ENCODE data around the gene FBXO27. TPM values are rescaled to one million over a fixed set of nuclear protein-coding genes. Genes with fewer than 3 reads are reported as not detected.

The FBXO27 gene
- total RNA-seq, 2 experiments from 2014 or later, result 1.9 to 2.3 TPM

- Mint-ChIP-seq H3K4me1 (ENCODE audit: low read depth) (no peaks in the 10 kb centered on the region), H3K9me3 (no peaks in the 10 kb centered on the region), H3K36me3 (ENCODE audit: low read depth) (no peaks in the 10 kb centered on the region), H3K27me3 (peaks cover 16% of the 10 kb centered on the region), H3K4me3 (no peak overlapping the region), H3K27ac (no peak overlapping the region)
- no peak for DNase-seq
- ChIA-PET POLR2A (interaction anchor here (0.6 kb wide), 1 partner anchor 1334 kb away, joined by 3 read pairs; no protein-coding TSS in a partner anchor), CTCF (interaction anchor here (0.6 kb wide), 1 partner anchor 69 kb away, joined by 3 read pairs; no protein-coding TSS in a partner anchor)
- intact Hi-C loops (cut with micrococcal nuclease), result no loop called here
- no peak for ATAC-seq
- TF ChIP-seq, protein P1, sequence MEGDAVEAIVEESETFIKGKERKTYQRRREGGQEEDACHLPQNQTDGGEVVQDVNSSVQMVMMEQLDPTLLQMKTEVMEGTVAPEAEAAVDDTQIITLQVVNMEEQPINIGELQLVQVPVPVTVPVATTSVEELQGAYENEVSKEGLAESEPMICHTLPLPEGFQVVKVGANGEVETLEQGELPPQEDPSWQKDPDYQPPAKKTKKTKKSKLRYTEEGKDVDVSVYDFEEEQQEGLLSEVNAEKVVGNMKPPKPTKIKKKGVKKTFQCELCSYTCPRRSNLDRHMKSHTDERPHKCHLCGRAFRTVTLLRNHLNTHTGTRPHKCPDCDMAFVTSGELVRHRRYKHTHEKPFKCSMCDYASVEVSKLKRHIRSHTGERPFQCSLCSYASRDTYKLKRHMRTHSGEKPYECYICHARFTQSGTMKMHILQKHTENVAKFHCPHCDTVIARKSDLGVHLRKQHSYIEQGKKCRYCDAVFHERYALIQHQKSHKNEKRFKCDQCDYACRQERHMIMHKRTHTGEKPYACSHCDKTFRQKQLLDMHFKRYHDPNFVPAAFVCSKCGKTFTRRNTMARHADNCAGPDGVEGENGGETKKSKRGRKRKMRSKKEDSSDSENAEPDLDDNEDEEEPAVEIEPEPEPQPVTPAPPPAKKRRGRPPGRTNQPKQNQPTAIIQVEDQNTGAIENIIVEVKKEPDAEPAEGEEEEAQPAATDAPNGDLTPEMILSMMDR (IDR thresholded peaks at IDR 0.05), result no peak
Observed at GRCh38 chr19:39017026-39017425, 15.3 kb downstream of the FBXO27 start.

- Mint-ChIP-seq H3K27me3 (peaks cover 14% of the 10 kb centered on the region), H3K4me3 (no peak overlapping the region), H3K27ac (no peak overlapping the region), H3K4me1 (ENCODE audit: low read depth) (no peaks in the 10 kb centered on the region), H3K9me3 (no peaks in the 10 kb centered on the region), H3K36me3 (ENCODE audit: low read depth) (no peaks in the 10 kb centered on the region)
- CTCF ChIA-PET, result no interaction called here
- ATAC-seq (no peak), DNase-seq (no peak)
- intact Hi-C loops (cut with micrococcal nuclease), result no loop called here
- TF ChIP-seq, protein P1 (IDR thresholded peaks at IDR 0.05), result no peak
- POLR2A ChIA-PET, result no interaction called here
Observed at GRCh38 chr19:39014037-39014436, 18.3 kb downstream of the FBXO27 start.

DNA sequence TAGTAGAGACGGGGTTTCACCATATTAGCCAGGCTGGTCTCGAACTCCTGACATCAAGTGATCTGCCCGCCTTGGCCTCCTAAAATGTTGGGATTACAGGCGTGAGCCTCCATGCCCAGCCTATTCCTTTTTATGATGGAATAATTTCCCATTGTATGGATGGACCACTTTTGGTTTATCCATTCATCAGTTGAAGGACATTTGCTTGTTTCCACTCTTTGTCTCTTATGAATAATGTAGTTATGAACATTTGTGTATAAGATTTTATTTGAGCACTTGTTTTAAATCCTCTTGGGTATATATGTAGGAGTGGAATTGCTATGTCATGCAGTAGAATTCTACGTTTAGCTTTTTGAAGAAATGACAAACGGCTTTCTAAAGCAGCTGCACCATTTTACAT is 23.3 kb downstream of the FBXO27 start:
- H3K4me3 Mint-ChIP-seq, result no peak overlapping the region
- ATAC-seq (no peak), DNase-seq (no peak)
- intact Hi-C loops (cut with micrococcal nuclease), result no loop called here
- H3K27me3 Mint-ChIP-seq, result peaks cover 10% of the 10 kb centered on the region
- H3K27ac Mint-ChIP-seq, result no peak overlapping the region
- H3K4me1 Mint-ChIP-seq (ENCODE audit: low read depth), result peaks cover 3% of the 10 kb centered on the region
- TF ChIP-seq, protein P1 (IDR thresholded peaks at IDR 0.05), result no peak
- POLR2A ChIA-PET, result no interaction called here
- no peaks in the 10 kb centered on the region for H3K9me3 Mint-ChIP-seq
- no peaks in the 10 kb centered on the region for H3K36me3 Mint-ChIP-seq (ENCODE audit: low read depth)
- CTCF ChIA-PET, result no interaction called here

GRCh38 chr19:39008137-39008536 is 24.2 kb downstream of the FBXO27 start:
- DNase-seq, result no peak
- TF ChIP-seq, protein P1 (IDR thresholded peaks at IDR 0.05), result no peak
- H3K4me1 Mint-ChIP-seq (ENCODE audit: low read depth), result peaks cover 3% of the 10 kb centered on the region
- H3K27me3 Mint-ChIP-seq, result peaks cover 12% of the 10 kb centered on the region
- intact Hi-C loops (cut with micrococcal nuclease), result no loop called here
- no peak for ATAC-seq
- H3K4me3 Mint-ChIP-seq, result no peak overlapping the region
- no peaks in the 10 kb centered on the region for H3K9me3 Mint-ChIP-seq
- H3K27ac Mint-ChIP-seq, result no peak overlapping the region
- POLR2A ChIA-PET, result no interaction called here
- CTCF ChIA-PET, result no interaction called here
- H3K36me3 Mint-ChIP-seq (ENCODE audit: low read depth), result no peaks in the 10 kb centered on the region

DNA sequence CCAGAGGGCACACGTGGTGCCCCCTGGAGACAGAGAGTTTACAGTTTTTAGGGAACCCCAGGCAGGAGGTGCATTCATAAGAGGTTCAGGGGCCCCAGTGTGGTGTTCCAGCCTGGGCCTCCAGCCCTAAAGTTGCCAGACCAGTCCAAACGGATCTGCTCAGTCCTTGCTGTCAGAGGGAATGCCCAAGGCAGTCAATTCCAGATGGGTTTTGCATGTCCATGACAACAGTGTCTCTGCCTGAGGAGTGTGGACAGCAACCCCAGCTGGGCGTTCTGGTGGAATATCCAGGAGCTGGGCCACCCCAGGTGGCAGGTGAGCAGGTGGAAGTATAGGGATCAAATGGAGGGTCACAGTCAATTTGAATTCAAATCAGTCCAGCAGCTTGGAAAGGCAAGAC is 25.3 kb downstream of the FBXO27 start:
- no peaks in the 10 kb centered on the region for H3K36me3 Mint-ChIP-seq (ENCODE audit: low read depth)
- DNase-seq, result no peak
- H3K4me3 Mint-ChIP-seq, result no peak overlapping the region
- H3K27me3 Mint-ChIP-seq, result peaks cover 10% of the 10 kb centered on the region
- ChIA-PET POLR2A (no interaction called here), CTCF (no interaction called here)
- no peak for ATAC-seq
- TF ChIP-seq, protein P1 (IDR thresholded peaks at IDR 0.05), result no peak
- H3K27ac Mint-ChIP-seq, result no peak overlapping the region
- no peaks in the 10 kb centered on the region for H3K9me3 Mint-ChIP-seq
- intact Hi-C loops (cut with micrococcal nuclease), result no loop called here
- H3K4me1 Mint-ChIP-seq (ENCODE audit: low read depth), result peaks cover 3% of the 10 kb centered on the region
